ENCODE results near the gene ARID1B.
"Not testable (repeated sequence)": the region's sequence is repeated elsewhere in the genome, so short reads cannot be mapped to it uniquely, and the experiment has no call there.

Gene ARID1B

GRCh38 chr6:157029980-157030690, 253.0 kb downstream of the ARID1B start:
- H3K4me1 ChIP-seq (ENCODE audit: control insufficient read depth, insufficient read depth, low read length): peaks cover 31% of the 10 kb centered on the region
- H3K27me3 ChIP-seq (ENCODE audit: control insufficient read depth, insufficient read depth, low read length): no peaks in the 10 kb centered on the region
- H3K9ac ChIP-seq (ENCODE audit: low read depth, low read length): no peak overlapping the region
- H3K27ac ChIP-seq (ENCODE audit: low read depth, low read length): no peak overlapping the region
- no peaks in the 10 kb centered on the region for H3K9me3 ChIP-seq (ENCODE audit: control insufficient read depth, insufficient read depth, low read length)
- no peaks in the 10 kb centered on the region for H3K36me3 ChIP-seq (ENCODE audit: control insufficient read depth, insufficient read depth, low read length)
- H3K4me3 ChIP-seq (ENCODE audit: low read depth, low read length): no peak overlapping the region

DNA sequence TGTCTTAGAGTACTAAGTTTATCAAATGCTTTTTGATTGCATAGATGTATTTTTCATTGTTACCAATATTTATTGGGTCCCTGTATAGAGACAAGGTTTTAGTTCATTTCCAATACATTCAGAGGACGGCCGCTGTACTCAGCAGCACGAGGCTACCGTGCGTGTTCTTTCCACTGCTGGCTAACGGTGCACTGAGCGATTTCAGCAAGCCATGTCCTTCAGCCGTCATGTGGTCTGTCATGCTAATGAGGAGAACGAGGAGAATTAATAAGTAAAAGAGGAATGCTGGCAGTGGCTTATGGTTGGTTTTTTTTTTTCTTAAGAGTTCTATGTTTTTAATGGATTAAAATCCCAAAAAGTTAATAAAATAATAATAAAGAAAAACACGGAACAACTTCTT, 253.6 kb downstream of the ARID1B start:
- no peak overlapping the region for H3K4me3 ChIP-seq (ENCODE audit: low read depth, low read length)
- no peaks in the 10 kb centered on the region for H3K9me3 ChIP-seq (ENCODE audit: control insufficient read depth, insufficient read depth, low read length)
- no peak overlapping the region for H3K9ac ChIP-seq (ENCODE audit: low read depth, low read length)
- no peaks in the 10 kb centered on the region for H3K27me3 ChIP-seq (ENCODE audit: control insufficient read depth, insufficient read depth, low read length)
- H3K36me3 ChIP-seq (ENCODE audit: control insufficient read depth, insufficient read depth, low read length): no peaks in the 10 kb centered on the region
- H3K4me1 ChIP-seq (ENCODE audit: control insufficient read depth, insufficient read depth, low read length): peaks cover 34% of the 10 kb centered on the region
- H3K27ac ChIP-seq (ENCODE audit: low read depth, low read length): no peak overlapping the region

GRCh38 chr6:157032923-157033322, 255.7 kb downstream of the ARID1B start:
- Histone ChIP-seq H3K4me3 (ENCODE audit: low read depth, low read length) (no peak overlapping the region), H3K27ac (ENCODE audit: low read depth, low read length) (no peak overlapping the region), H3K4me1 (ENCODE audit: control insufficient read depth, insufficient read depth, low read length) (peaks cover 56% of the 10 kb centered on the region), H3K9me3 (ENCODE audit: control insufficient read depth, insufficient read depth, low read length) (no peaks in the 10 kb centered on the region), H3K9ac (ENCODE audit: low read depth, low read length) (no peak overlapping the region), H3K36me3 (ENCODE audit: control insufficient read depth, insufficient read depth, low read length) (no peaks in the 10 kb centered on the region), H3K27me3 (ENCODE audit: control insufficient read depth, insufficient read depth, low read length) (no peaks in the 10 kb centered on the region)

GRCh38 chr6:157033428-157034140, 256.4 kb downstream of the ARID1B start:
- H3K27ac ChIP-seq (ENCODE audit: low read depth, low read length): peak overlapping the region; percentile 74
- H3K27me3 ChIP-seq (ENCODE audit: control insufficient read depth, insufficient read depth, low read length): no peaks in the 10 kb centered on the region
- no peaks in the 10 kb centered on the region for H3K9me3 ChIP-seq (ENCODE audit: control insufficient read depth, insufficient read depth, low read length)
- no peak overlapping the region for H3K4me3 ChIP-seq (ENCODE audit: low read depth, low read length)
- H3K4me1 ChIP-seq (ENCODE audit: control insufficient read depth, insufficient read depth, low read length): peaks cover 56% of the 10 kb centered on the region
- no peak overlapping the region for H3K9ac ChIP-seq (ENCODE audit: low read depth, low read length)
- H3K36me3 ChIP-seq (ENCODE audit: control insufficient read depth, insufficient read depth, low read length): no peaks in the 10 kb centered on the region

GRCh38 chr6:157034436-157035230, 257.5 kb downstream of the ARID1B start:
- peaks cover 56% of the 10 kb centered on the region for H3K4me1 ChIP-seq (ENCODE audit: control insufficient read depth, insufficient read depth, low read length)

DNA sequence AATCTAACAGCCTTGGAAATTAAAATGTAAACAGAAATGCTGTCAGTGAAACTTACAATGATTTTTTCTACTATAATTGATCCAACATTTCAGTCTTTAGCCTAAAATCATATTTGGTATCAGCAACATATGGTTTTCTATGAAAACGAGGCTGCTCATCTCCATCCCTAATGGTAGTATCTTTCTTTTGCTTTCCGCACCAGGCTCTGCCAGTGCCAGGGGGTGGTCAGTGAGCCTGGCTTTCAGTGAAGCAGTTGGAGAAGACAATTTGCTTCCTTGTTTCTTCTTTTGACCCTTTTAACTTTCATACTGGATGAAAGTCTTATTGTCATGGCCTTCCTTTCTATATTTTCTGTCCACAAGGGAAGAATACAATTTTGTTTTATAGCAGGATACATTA, 258.4 kb downstream of the ARID1B start:
- H3K27ac ChIP-seq (ENCODE audit: low read depth, low read length): peak overlapping the region; percentile 20
- no peak overlapping the region for H3K4me3 ChIP-seq (ENCODE audit: low read depth, low read length)
- H3K27me3 ChIP-seq (ENCODE audit: control insufficient read depth, insufficient read depth, low read length): no peaks in the 10 kb centered on the region
- H3K9me3 ChIP-seq (ENCODE audit: control insufficient read depth, insufficient read depth, low read length): no peaks in the 10 kb centered on the region
- peaks cover 52% of the 10 kb centered on the region for H3K4me1 ChIP-seq (ENCODE audit: control insufficient read depth, insufficient read depth, low read length)
- H3K9ac ChIP-seq (ENCODE audit: low read depth, low read length): no peak overlapping the region
- no peaks in the 10 kb centered on the region for H3K36me3 ChIP-seq (ENCODE audit: control insufficient read depth, insufficient read depth, low read length)

More at GRCh38 chr6:157034436-157035230, 257.5 kb downstream of the ARID1B start:
- H3K4me3 ChIP-seq (ENCODE audit: low read depth, low read length): no peak overlapping the region
- no peak overlapping the region for H3K27ac ChIP-seq (ENCODE audit: low read depth, low read length)
- H3K9ac ChIP-seq (ENCODE audit: low read depth, low read length): no peak overlapping the region
- no peaks in the 10 kb centered on the region for H3K27me3 ChIP-seq (ENCODE audit: control insufficient read depth, insufficient read depth, low read length)
- H3K9me3 ChIP-seq (ENCODE audit: control insufficient read depth, insufficient read depth, low read length): no peaks in the 10 kb centered on the region
- no peaks in the 10 kb centered on the region for H3K36me3 ChIP-seq (ENCODE audit: control insufficient read depth, insufficient read depth, low read length)

- no peaks in the 10 kb centered on the region for H3K9me3 ChIP-seq (ENCODE audit: control insufficient read depth, insufficient read depth, low read length)
- peak overlapping the region; percentile 23 for H3K27ac ChIP-seq (ENCODE audit: low read depth, low read length)
- H3K4me3 ChIP-seq (ENCODE audit: low read depth, low read length): peak overlapping the region; percentile 22; the same call in 1 of the 2 replicates
- H3K36me3 ChIP-seq (ENCODE audit: control insufficient read depth, insufficient read depth, low read length): no peaks in the 10 kb centered on the region
- H3K27me3 ChIP-seq (ENCODE audit: control insufficient read depth, insufficient read depth, low read length): no peaks in the 10 kb centered on the region
- H3K4me1 ChIP-seq (ENCODE audit: control insufficient read depth, insufficient read depth, low read length): peaks cover 49% of the 10 kb centered on the region
- peak overlapping the region; percentile 13; the same call in 1 of the 2 replicates for H3K9ac ChIP-seq (ENCODE audit: low read depth, low read length)
Observed at GRCh38 chr6:157036245-157036711, 259.1 kb downstream of the ARID1B start.

- Histone ChIP-seq H3K9ac (ENCODE audit: low read depth, low read length) (no peak overlapping the region), H3K27me3 (ENCODE audit: control insufficient read depth, insufficient read depth, low read length) (no peaks in the 10 kb centered on the region), H3K27ac (ENCODE audit: low read depth, low read length) (peak overlapping the region; percentile 23), H3K4me1 (ENCODE audit: control insufficient read depth, insufficient read depth, low read length) (peaks cover 49% of the 10 kb centered on the region), H3K4me3 (ENCODE audit: low read depth, low read length) (peak overlapping the region; percentile 22), H3K36me3 (ENCODE audit: control insufficient read depth, insufficient read depth, low read length) (no peaks in the 10 kb centered on the region), H3K9me3 (ENCODE audit: control insufficient read depth, insufficient read depth, low read length) (no peaks in the 10 kb centered on the region)
Observed at GRCh38 chr6:157037165-157037564, 260.0 kb downstream of the ARID1B start.

DNA sequence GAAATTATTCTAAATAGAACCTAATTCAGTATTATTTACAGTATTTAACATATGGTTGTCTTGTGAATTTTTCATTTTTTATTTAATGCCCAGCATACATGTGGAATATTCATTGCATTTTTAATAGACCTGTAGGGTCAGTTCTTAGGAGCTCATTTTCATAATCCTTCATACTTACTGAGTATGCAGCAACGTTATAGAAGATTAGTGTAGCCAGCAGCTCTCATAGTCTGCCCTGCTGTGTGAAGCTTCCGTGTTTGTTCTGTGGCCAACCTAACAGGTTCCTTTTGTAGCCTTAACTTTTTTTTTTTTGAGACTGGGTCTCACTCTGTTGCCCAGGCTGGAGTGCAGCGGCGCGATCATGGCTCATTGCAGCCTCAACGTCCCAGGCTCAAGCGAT, 261.4 kb downstream of the ARID1B start:
- Histone ChIP-seq H3K4me1 (ENCODE audit: control insufficient read depth, insufficient read depth, low read length) (peaks cover 43% of the 10 kb centered on the region), H3K27ac (ENCODE audit: low read depth, low read length) (no peak overlapping the region), H3K36me3 (ENCODE audit: control insufficient read depth, insufficient read depth, low read length) (no peaks in the 10 kb centered on the region), H3K27me3 (ENCODE audit: control insufficient read depth, insufficient read depth, low read length) (no peaks in the 10 kb centered on the region), H3K9me3 (ENCODE audit: control insufficient read depth, insufficient read depth, low read length) (no peaks in the 10 kb centered on the region), H3K4me3 (ENCODE audit: low read depth, low read length) (no peak overlapping the region), H3K9ac (ENCODE audit: low read depth, low read length) (no peak overlapping the region)

GRCh38 chr6:157039639-157040038, 262.5 kb downstream of the ARID1B start:
- H3K4me1 ChIP-seq (ENCODE audit: control insufficient read depth, insufficient read depth, low read length): peaks cover 33% of the 10 kb centered on the region
- not testable (repeated sequence) for H3K9me3 ChIP-seq (ENCODE audit: control insufficient read depth, insufficient read depth, low read length); H3K36me3 ChIP-seq (ENCODE audit: control insufficient read depth, insufficient read depth, low read length); H3K9ac ChIP-seq (ENCODE audit: low read depth, low read length); H3K27me3 ChIP-seq (ENCODE audit: control insufficient read depth, insufficient read depth, low read length); H3K27ac ChIP-seq (ENCODE audit: low read depth, low read length); H3K4me3 ChIP-seq (ENCODE audit: low read depth, low read length)
